NK-92 (cell line): ENCODE results near the gene PDZK1.
"Not testable (repeated sequence)": the region's sequence is repeated elsewhere in the genome, so short reads cannot be mapped to it uniquely, and the experiment has no call there.

Experiments used
- DNase-seq: peaks from one replicate; lab custom pipeline; 2025; ENCODE audit not compliant: unreplicated experiment; lab: John Stamatoyannopoulos, UW

PDZK1 gene

GRCh38 chr1:145662502-145662901 is 44.7 kb downstream of the PDZK1 start:
- not testable (repeated sequence) for DNase-seq

GRCh38 chr1:145656245-145656943 is 50.8 kb downstream of the PDZK1 start:
- not testable (repeated sequence) for DNase-seq

GRCh38 chr1:145643990-145644389 is 63.2 kb downstream of the PDZK1 start:
- not testable (repeated sequence) for DNase-seq

GRCh38 chr1:145641886-145642285 is 65.3 kb downstream of the PDZK1 start:
- DNase-seq = not testable (repeated sequence)

GRCh38 chr1:145636237-145636636 is 70.9 kb downstream of the PDZK1 start:
- not testable (repeated sequence) for DNase-seq

- not testable (repeated sequence) for DNase-seq
These were observed 85.0 kb downstream of the PDZK1 start for GRCh38 chr1:145622177-145622576.
